A549 treated with AZD9567 at 1 μM for 4 hours (cell line): ENCODE data around the gene CEP44. TPM values are rescaled to one million over a fixed set of nuclear protein-coding genes. Genes with fewer than 3 reads are reported as not detected.

Experiments
- total RNA-seq: library from RNA; stranded (reverse); fragments of 200-300 nt; extraction: Qiagen RNA extraction; gene quantifications from 5 replicates; pipeline ENCODE4 v1.2.3, GENCODE V29; 2022; ENCODE audit not compliant: insufficient read depth

The CEP44 gene, protein sequence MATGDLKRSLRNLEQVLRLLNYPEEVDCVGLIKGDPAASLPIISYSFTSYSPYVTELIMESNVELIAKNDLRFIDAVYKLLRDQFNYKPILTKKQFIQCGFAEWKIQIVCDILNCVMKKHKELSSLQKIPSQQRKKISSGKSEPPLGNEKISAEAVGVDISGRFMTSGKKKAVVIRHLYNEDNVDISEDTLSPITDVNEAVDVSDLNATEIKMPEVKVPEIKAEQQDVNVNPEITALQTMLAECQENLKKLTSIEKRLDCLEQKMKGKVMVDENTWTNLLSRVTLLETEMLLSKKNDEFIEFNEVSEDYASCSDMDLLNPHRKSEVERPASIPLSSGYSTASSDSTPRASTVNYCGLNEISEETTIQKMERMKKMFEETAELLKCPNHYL
- total RNA-seq = 4.3 to 6.9 TPM (median 6.0 TPM) in 5 replicates

DNA sequence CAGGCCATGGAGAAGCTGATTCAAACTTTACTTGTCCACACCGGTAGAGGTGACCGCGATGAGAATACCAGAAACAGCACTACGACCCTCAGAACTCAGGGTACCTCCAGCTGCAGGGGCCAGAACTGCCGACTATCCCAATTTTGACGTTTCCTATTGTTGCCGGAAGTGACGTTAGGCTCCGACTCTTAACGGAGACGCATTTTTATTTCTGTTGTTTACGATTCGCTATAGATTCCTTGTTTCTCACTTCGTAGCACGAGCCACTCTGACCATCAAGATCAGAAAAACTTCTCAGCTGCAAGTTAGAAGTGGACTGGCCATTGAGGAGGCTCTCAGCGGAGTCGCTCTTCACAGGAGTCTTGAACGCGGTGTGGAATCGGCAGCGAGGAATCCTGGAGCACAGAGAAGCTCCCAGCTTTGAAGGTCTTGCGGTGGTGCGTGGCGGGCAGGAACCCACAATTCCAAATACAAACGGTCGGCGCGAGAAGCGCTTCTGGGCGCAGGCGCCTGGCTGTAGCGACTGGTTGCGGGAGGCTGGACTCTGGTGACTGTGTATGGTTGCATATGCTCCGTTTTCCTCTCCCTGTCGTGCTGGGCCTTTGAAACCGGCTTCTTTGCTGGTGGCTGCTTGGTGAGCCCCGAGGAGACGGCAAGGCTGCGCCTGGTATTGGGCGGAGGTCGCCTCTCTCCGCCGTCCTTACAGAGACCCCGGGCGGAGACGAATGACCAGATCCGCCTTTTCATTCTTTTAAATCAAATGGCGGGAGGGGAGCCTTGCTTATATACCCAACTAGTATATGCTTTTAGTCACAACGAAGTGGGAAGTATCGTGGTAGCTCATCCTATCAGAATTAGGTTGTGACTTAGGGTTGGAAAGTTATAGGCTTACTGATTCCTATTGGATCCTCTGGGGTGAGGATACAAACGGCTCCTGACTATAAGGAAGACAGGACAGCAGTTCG is at the start of gene CEP44, which contains the start of gene FBXO8:
Gene CEP44 (plus strand): TSS at position 405 of the 965 bp plus-strand sequence. CDS start 15,211 bp downstream, outside the sequence.
Gene FBXO8 (minus strand): TSS at position 161 of the 965 bp plus-strand sequence. CDS start 20,575 bp downstream, outside the sequence.

Other genes with a start within 250 kb of the CEP44 start
- 5.9 to 12.3 TPM (median 9.1 TPM) in 5 replicates for gene FBXO8, start 244 bp upstream of the CEP44 start, total RNA-seq
- 57.4 to 71.5 TPM (median 65.8 TPM) in 5 replicates for gene HPGD, start 238.6 kb downstream of the CEP44 start, total RNA-seq